Ovary (tissue), 9 donors: ENCODE measurements around the gene BLOC1S1. TPM values are rescaled to one million over a fixed set of nuclear protein-coding genes. Genes with fewer than 3 reads are reported as not detected.

Experiments
- DNase-seq, 5 donors: peaks; one replicate each; pipeline ENCODE4 v3.0.0-alpha.2; 2019 to 2020
- H3K27ac ChIP-seq, 2 donors: fragments of 200-600 bp; one replicate each; pipeline versions ENCODE4 v1.5.1 to v1.8.0; 2019 to 2022
- H3K27me3 ChIP-seq: fragments of 200-600 bp; one replicate; pipeline ENCODE4 v1.8.0; 2022
- H3K36me3 ChIP-seq: fragments of 200-600 bp; sonication (generic); one replicate; pipeline ENCODE4 v1.5.1; 2019
- H3K4me1 ChIP-seq: one replicate; pipeline ENCODE4 v1.8.1; 2013; ENCODE audit warnings: mild to moderate bottlenecking, moderate library complexity; ENCODE audit not compliant: insufficient read depth
- H3K4me3 ChIP-seq: fragments of 200-600 bp; sonication (generic); one replicate; pipeline ENCODE4 v1.5.1; 2017
- H3K9me3 ChIP-seq, 2 donors: fragments of 200-600 bp in 1 of 2; sonication (generic) in 1 of 2; one replicate each; pipeline versions ENCODE4 v1.5.1 to v1.8.1; 2013 to 2019; ENCODE audit warnings: mild to moderate bottlenecking in 1 of 2, moderate library complexity in 1 of 2
- EP300 ChIP-seq: sonication (generic); formaldehyde crosslinking; IDR thresholded peaks from one replicate; pipeline ENCODE4 v1.6.1; 2017; ENCODE audit warnings: antibody characterized with exemption
- POLR2A ChIP-seq: fragments of 450-650 bp; IDR thresholded peaks from one replicate; pipeline ENCODE4 v1.6.1; 2017; ENCODE audit warnings: antibody characterized with exemption, mild to moderate bottlenecking, moderate library complexity
- WGBS, 3 donors: extraction: QIAGEN DNeasy Blood & Tissue Kit in 1 of 3; methylation state at CpG; one replicate each; pipeline versions ENCODE4 v1.1.5 to v1.1.7; 2013 to 2017; 5-methylcytosine and 5-hydroxymethylcytosine counted together
- intact Hi-C, 4 donors: fragments of 100-400 bp; cut with DNase I; formaldehyde crosslinking; loops; one replicate each; pipeline versions ENCODE4 v1.11.0 to v1.15.1; 2022 to 2023
- polyA plus RNA-seq, 2 donors: library from polyadenylated mRNA; stranded (reverse); fragments of 200-250 nt in 1 of 2; fragments of 350-450 nt in 1 of 2; fragmentation: Illumina TruSeq in 1 of 2; extraction: RNeasy Lipid Tissue Mini Kit (QIAGEN cat#74804) in 1 of 2; gene quantifications; one replicate each; pipeline ENCODE4 v1.2.3, GENCODE V29; 2013 to 2014
- total RNA-seq, 7 donors: library from RNA; depleted of rRNA in 2 of 7; stranded (reverse); fragments of >200 nt in 2 of 7; fragmentation: NEBNext Ultra II Directional in 3 of 7; extraction: Animal tissue kit (Norgen Biotek cat#: 25700) in 3 of 7; gene quantifications; one replicate each; pipeline versions ENCODE4 v1.1.0 to v1.2.4, GENCODE V29; 2016 to 2023
- TF ChIP-seq, protein P1 (sequence below), 3 donors: fragments of 450-650 bp in 2 of 3; fragments of 200-600 bp in 1 of 3; IDR thresholded peaks; one replicate each; pipeline versions ENCODE4 v1.5.1 to v1.8.0; 2016 to 2022; ENCODE audit warnings: antibody characterized with exemption in 3 of 3, mild to moderate bottlenecking in 1 of 3
- donor health status: DM: no; HTN: no; CAD: no; lungs with moderate emphysema.
- donor health status: DM: no; HTN: no; CAD: no.
- donor health status: Bipolar disorder and iron deficiency.
- donor health status: DM: yes; HTN: yes; CAD: no.
- donor health status: DM: no; HTN: no; CAD: no.
- donor health status: DM: yes; HTN: yes; CAD: no.

Gene BLOC1S1
- total and polyA plus RNA-seq, 9 donors = 96.0 to 214 (median 120) TPM

- Histone ChIP-seq H3K4me1 (no peaks in the 10 kb centered on the region), H3K36me3 (no peaks in the 10 kb centered on the region), H3K27ac (no peak overlapping the region), H3K27me3 (no peaks in the 10 kb centered on the region), H3K9me3 (no peaks in the 10 kb centered on the region), H3K4me3 (no peak overlapping the region)
- TF ChIP-seq, protein P1, sequence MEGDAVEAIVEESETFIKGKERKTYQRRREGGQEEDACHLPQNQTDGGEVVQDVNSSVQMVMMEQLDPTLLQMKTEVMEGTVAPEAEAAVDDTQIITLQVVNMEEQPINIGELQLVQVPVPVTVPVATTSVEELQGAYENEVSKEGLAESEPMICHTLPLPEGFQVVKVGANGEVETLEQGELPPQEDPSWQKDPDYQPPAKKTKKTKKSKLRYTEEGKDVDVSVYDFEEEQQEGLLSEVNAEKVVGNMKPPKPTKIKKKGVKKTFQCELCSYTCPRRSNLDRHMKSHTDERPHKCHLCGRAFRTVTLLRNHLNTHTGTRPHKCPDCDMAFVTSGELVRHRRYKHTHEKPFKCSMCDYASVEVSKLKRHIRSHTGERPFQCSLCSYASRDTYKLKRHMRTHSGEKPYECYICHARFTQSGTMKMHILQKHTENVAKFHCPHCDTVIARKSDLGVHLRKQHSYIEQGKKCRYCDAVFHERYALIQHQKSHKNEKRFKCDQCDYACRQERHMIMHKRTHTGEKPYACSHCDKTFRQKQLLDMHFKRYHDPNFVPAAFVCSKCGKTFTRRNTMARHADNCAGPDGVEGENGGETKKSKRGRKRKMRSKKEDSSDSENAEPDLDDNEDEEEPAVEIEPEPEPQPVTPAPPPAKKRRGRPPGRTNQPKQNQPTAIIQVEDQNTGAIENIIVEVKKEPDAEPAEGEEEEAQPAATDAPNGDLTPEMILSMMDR (IDR thresholded peaks at IDR 0.05) = no peak
- intact Hi-C loops = no loop called here
- 87 to 91% (median 90%) methylated on average over 7 of the region's 7 CpGs for WGBS, 3 donors
- peak in 1 of 5 donors; percentile 3 for DNase-seq
Observed at GRCh38 chr12:55693323-55694187, 22.3 kb upstream of the BLOC1S1 start.

- intact Hi-C loops = no loop called here
- no peaks in the 10 kb centered on the region for H3K4me1 ChIP-seq
- no peaks in the 10 kb centered on the region for H3K36me3 ChIP-seq
- peak in 1 of 5 donors; percentile 28 for DNase-seq
- H3K9me3 ChIP-seq = no peaks in the 10 kb centered on the region
- H3K27ac ChIP-seq = no peak overlapping the region
- no peaks in the 10 kb centered on the region for H3K27me3 ChIP-seq
- TF ChIP-seq, protein P1 (IDR thresholded peaks at IDR 0.05) = no peak
- no peak for TF ChIP-seq POLR2A
- TF ChIP-seq EP300 = no peak
- 96 to 98% (median 96%) methylated on average over 7 of the region's 7 CpGs for WGBS, 3 donors
- no peak overlapping the region for H3K4me3 ChIP-seq
Observed at GRCh38 chr12:55694188-55694515, 21.7 kb upstream of the BLOC1S1 start.

GRCh38 chr12:55694651-55695050, 21.2 kb upstream of the BLOC1S1 start:
- TF ChIP-seq EP300 = no peak
- no peak for TF ChIP-seq POLR2A
- TF ChIP-seq, protein P1 (IDR thresholded peaks at IDR 0.05) = no peak
- peak in 1 of 5 donors; percentile 24 for DNase-seq
- H3K27me3 ChIP-seq = no peaks in the 10 kb centered on the region
- no peaks in the 10 kb centered on the region for H3K9me3 ChIP-seq
- H3K27ac ChIP-seq = no peak overlapping the region
- no peaks in the 10 kb centered on the region for H3K4me1 ChIP-seq
- no peak overlapping the region for H3K4me3 ChIP-seq
- no peaks in the 10 kb centered on the region for H3K36me3 ChIP-seq
- 90 to 98% (median 96%) methylated on average over 4 of the region's 4 CpGs for WGBS, 3 donors
- intact Hi-C loops = no loop called here

- peak in 1 of 5 donors; percentile 4 for DNase-seq
- no peaks in the 10 kb centered on the region for H3K4me1 ChIP-seq
- no peaks in the 10 kb centered on the region for H3K9me3 ChIP-seq
- no peak overlapping the region for H3K4me3 ChIP-seq
- H3K36me3 ChIP-seq = no peaks in the 10 kb centered on the region
- H3K27me3 ChIP-seq = no peaks in the 10 kb centered on the region
- TF ChIP-seq, protein P1 (IDR thresholded peaks at IDR 0.05) = no peak
- TF ChIP-seq POLR2A (no peak), EP300 (no peak)
- 85 to 89% (median 87%) methylated on average over 7 of the region's 7 CpGs for WGBS, 3 donors
- H3K27ac ChIP-seq = no peak overlapping the region
- intact Hi-C loops = no loop called here
Observed at GRCh38 chr12:55695349-55695748, 20.5 kb upstream of the BLOC1S1 start.
